CD8-positive, alpha-beta T cell (primary cell): ENCODE data around the gene ZNF146. TPM values are rescaled to one million over a fixed set of nuclear protein-coding genes. Genes with fewer than 3 reads are reported as not detected.

Source experiments
- total RNA-seq, 46 experiments: library from RNA in 2 of 46; stranded (reverse) in 2 of 46; gene quantifications; one replicate each; pipeline ENCODE4 v1.2.3 and lab custom pipeline; 2021 to 2026

Gene ZNF146
- total RNA-seq, 2 experiments from 2014 or later = 16.8 to 18.9 TPM

Other genes with a start within 250 kb of the ZNF146 start
- 1 to 10 TPM; 7.3 TPM for gene SDHAF1, start 219.9 kb upstream of the ZNF146 start, total RNA-seq
- gene SYNE4, start 206.3 kb upstream of the ZNF146 start, total RNA-seq = 1 to 10 TPM in 1 of 2 experiments, under 1 TPM in 1; 0.95 to 2.1 TPM
- 10 to 100 TPM; 28.8 to 34.1 TPM for gene ALKBH6, start 200.9 kb upstream of the ZNF146 start, total RNA-seq
- under 1 TPM; 0.75 to 0.98 TPM for gene CLIP3, start 182.2 kb upstream of the ZNF146 start, total RNA-seq
- gene THAP8, start 160.8 kb upstream of the ZNF146 start, total RNA-seq = under 1 TPM; 0.31 to 0.57 TPM
- gene WDR62, start 160.2 kb upstream of the ZNF146 start, total RNA-seq = 1 to 10 TPM; 2.1 to 2.2 TPM
- not detected for gene OVOL3, start 104.0 kb upstream of the ZNF146 start, total RNA-seq
- gene POLR2I, start 100.2 kb upstream of the ZNF146 start, total RNA-seq = 10 to 100 TPM; 27.4 to 34.7 TPM
- 10 to 100 TPM; 69.7 to 71.2 TPM for gene TBCB, start 99.6 kb upstream of the ZNF146 start, total RNA-seq
- gene CAPNS1, start 75.0 kb upstream of the ZNF146 start, total RNA-seq = 100 to 1,000 TPM; 141 to 146 TPM
- not detected for gene COX7A1, start 62.7 kb upstream of the ZNF146 start, total RNA-seq
- gene ZNF565, start 441 bp upstream of the ZNF146 start, total RNA-seq = 10 to 100 TPM in 1 of 2 experiments, 1 to 10 TPM in 1; 9.4 to 10.8 TPM
- gene ZFP14, start 164.1 kb downstream of the ZNF146 start, total RNA-seq = 1 to 10 TPM; 5.0 to 5.7 TPM
- gene ZFP82, start 203.5 kb downstream of the ZNF146 start, total RNA-seq = 1 to 10 TPM; 5.3 to 5.6 TPM